Measurements from ENCODE around the gene ELL3. TPM values are rescaled to one million over a fixed set of nuclear protein-coding genes. Genes with fewer than 3 reads are reported as not detected.

Gene ELL3
- total RNA-seq (2022; extraction: Qiagen RNA extraction; ENCODE audit: low read depth), result 0.77 to 1.8 TPM (median 1.6 TPM) in 5 replicates

GRCh38 chr15:43776718-43777266 lies at the start of gene ELL3:
Gene ELL3, minus strand, starts transcription at chr15:43776966. Its CDS starts 65 bp downstream, at chr15:43776901.

GRCh38 chr15:43824302-43825246 lies 47.8 kb upstream of the ELL3 start, which contains the start of gene MFAP1:
Gene MFAP1, minus strand, starts transcription at chr15:43824690. Its CDS starts 121 bp downstream, at chr15:43824569.

GRCh38 chr15:43800286-43801141 lies 23.7 kb upstream of the ELL3 start, which contains the start of gene HYPK:
Gene HYPK, plus strand, starts transcription at chr15:43800599. Its CDS starts 24 bp downstream, at chr15:43800623.

GRCh38 chr15:43799945-43800285 lies 23.1 kb upstream of the ELL3 start, which contains the start of gene SERINC4:
Gene SERINC4, minus strand, starts transcription at chr15:43800220. Its CDS starts 234 bp downstream, at chr15:43799986.

GRCh38 chr15:43791993-43792760 lies 15.4 kb upstream of the ELL3 start, which contains the start of gene SERF2:
Gene SERF2, plus strand, starts transcription at chr15:43792320. Its CDS starts 57 bp downstream, at chr15:43792377.

GRCh38 chr15:43746245-43746902 lies 30.4 kb downstream of the ELL3 start, which contains the start of gene PDIA3:
Gene PDIA3, plus strand, starts transcription at chr15:43746438. Its CDS starts 102 bp downstream, at chr15:43746540.

Other genes starting within 250 kb of the ELL3 start
- 5.3 to 8.8 TPM (median 7.2 TPM) in 5 replicates for gene PPIP5K1, start 186.8 kb downstream of the ELL3 start, total RNA-seq (2022; extraction: Qiagen RNA extraction; ENCODE audit: low read depth)
- 2.5 to 4.8 TPM (median 4.2 TPM) in 5 replicates for gene CKMT1B, start 182.9 kb downstream of the ELL3 start, total RNA-seq (2022; extraction: Qiagen RNA extraction; ENCODE audit: low read depth)
- gene STRC, start 158.2 kb downstream of the ELL3 start, total RNA-seq (2022; extraction: Qiagen RNA extraction; ENCODE audit: low read depth), result 0.02 to 0.23 TPM (median 0.09 TPM) in 5 replicates
- 0.36 to 1.9 TPM (median 0.69 TPM) in 5 replicates for gene CATSPER2, start 128.1 kb downstream of the ELL3 start, total RNA-seq (2022; extraction: Qiagen RNA extraction; ENCODE audit: low read depth)
- 2.2 to 3.1 TPM (median 2.7 TPM) in 5 replicates for gene CKMT1A, start 83.1 kb downstream of the ELL3 start, total RNA-seq (2022; extraction: Qiagen RNA extraction; ENCODE audit: low read depth)
- gene PDIA3, start 30.5 kb downstream of the ELL3 start, total RNA-seq (2022; extraction: Qiagen RNA extraction; ENCODE audit: low read depth), result 269 to 374 TPM (median 348 TPM) in 5 replicates
- gene SERF2, start 15.4 kb upstream of the ELL3 start, total RNA-seq (2022; extraction: Qiagen RNA extraction; ENCODE audit: low read depth), result 471 to 668 TPM (median 637 TPM) in 5 replicates
- 0.06 to 0.23 TPM (median 0.12 TPM) in 4 of 5 replicates, not detected in the other for gene SERINC4, start 23.3 kb upstream of the ELL3 start, total RNA-seq (2022; extraction: Qiagen RNA extraction; ENCODE audit: low read depth)
- gene HYPK, start 23.6 kb upstream of the ELL3 start, total RNA-seq (2022; extraction: Qiagen RNA extraction; ENCODE audit: low read depth), result 3.5 to 12.8 TPM (median 5.2 TPM) in 5 replicates
- gene MFAP1, start 47.7 kb upstream of the ELL3 start, total RNA-seq (2022; extraction: Qiagen RNA extraction; ENCODE audit: low read depth), result 25.7 to 28.2 TPM (median 27.4 TPM) in 5 replicates
- 12.4 to 16.3 TPM (median 14.4 TPM) in 5 replicates for gene WDR76, start 50.0 kb upstream of the ELL3 start, total RNA-seq (2022; extraction: Qiagen RNA extraction; ENCODE audit: low read depth)

Measured in A549 treated with DMSO at 1 μM for 4 hours (cell line).